ENCODE data around the gene RASGRF1.

Gene RASGRF1

DNA sequence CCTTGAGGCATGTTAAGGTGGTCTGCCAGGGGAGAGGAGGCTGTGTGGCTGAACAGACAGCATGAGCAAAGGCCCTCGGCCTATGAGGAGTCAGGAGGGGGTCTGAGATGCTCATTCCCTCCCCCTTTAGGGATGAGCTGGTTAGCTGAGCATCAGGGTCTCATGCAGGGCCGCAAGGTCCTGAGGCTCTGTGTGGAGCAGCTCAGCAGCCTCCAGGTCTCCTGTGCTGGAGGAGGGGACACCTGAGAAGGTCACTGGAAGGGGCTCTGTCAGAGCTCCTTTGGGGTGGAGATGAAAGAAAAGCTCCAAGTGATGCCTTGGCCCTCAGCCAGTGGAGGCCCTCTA lies 67.1 kb downstream of the RASGRF1 start:
- TF ChIP-seq, protein P1, sequence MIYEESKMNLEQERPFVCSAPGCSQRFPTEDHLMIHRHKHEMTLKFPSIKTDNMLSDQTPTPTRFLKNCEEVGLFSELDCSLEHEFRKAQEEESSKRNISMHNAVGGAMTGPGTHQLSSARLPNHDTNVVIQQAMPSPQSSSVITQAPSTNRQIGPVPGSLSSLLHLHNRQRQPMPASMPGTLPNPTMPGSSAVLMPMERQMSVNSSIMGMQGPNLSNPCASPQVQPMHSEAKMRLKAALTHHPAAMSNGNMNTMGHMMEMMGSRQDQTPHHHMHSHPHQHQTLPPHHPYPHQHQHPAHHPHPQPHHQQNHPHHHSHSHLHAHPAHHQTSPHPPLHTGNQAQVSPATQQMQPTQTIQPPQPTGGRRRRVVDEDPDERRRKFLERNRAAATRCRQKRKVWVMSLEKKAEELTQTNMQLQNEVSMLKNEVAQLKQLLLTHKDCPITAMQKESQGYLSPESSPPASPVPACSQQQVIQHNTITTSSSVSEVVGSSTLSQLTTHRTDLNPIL (CRISPR knock-in tag; IDR thresholded peaks at IDR 0.05; ENCODE audit: low read depth) = no peak
- TF ChIP-seq ZNF565 (CRISPR knock-in tag; conservative IDR thresholded peaks at IDR 0.05; ENCODE audit: low read depth) = no peak
- ATAC-seq = no peak

DNA sequence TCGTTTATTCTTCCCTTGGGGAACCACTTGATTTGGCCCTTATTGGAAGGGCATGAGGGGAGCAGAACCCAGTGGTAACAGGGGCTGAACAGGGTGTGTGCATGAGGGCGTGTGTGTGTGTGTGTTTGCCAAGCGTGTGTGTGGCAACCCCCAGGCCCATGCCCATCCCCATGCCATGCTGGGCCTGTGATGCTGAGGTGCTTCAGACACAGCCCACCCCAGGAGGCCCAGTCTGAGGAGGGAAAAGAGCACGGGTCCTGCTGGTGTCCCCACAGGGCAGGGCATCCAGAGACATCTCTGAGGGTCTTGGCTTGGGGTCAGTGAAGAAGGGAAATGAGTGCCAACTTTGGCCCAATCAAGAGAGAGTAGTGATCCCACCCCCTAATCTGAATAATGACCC lies 71.6 kb downstream of the RASGRF1 start:
- TF ChIP-seq BACH2 (CRISPR knock-in tag; IDR thresholded peaks at IDR 0.05; ENCODE audit: borderline replicate concordance) = no peak
- TF ChIP-seq, protein P2, sequence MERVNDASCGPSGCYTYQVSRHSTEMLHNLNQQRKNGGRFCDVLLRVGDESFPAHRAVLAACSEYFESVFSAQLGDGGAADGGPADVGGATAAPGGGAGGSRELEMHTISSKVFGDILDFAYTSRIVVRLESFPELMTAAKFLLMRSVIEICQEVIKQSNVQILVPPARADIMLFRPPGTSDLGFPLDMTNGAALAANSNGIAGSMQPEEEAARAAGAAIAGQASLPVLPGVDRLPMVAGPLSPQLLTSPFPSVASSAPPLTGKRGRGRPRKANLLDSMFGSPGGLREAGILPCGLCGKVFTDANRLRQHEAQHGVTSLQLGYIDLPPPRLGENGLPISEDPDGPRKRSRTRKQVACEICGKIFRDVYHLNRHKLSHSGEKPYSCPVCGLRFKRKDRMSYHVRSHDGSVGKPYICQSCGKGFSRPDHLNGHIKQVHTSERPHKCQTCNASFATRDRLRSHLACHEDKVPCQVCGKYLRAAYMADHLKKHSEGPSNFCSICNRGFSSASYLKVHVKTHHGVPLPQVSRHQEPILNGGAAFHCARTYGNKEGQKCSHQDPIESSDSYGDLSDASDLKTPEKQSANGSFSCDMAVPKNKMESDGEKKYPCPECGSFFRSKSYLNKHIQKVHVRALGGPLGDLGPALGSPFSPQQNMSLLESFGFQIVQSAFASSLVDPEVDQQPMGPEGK (CRISPR knock-in tag; IDR thresholded peaks at IDR 0.05; ENCODE audit: borderline replicate concordance) = no peak
- no peak for TF ChIP-seq ZNF565 (CRISPR knock-in tag; conservative IDR thresholded peaks at IDR 0.05; ENCODE audit: low read depth)
- TF ChIP-seq, protein P3, sequence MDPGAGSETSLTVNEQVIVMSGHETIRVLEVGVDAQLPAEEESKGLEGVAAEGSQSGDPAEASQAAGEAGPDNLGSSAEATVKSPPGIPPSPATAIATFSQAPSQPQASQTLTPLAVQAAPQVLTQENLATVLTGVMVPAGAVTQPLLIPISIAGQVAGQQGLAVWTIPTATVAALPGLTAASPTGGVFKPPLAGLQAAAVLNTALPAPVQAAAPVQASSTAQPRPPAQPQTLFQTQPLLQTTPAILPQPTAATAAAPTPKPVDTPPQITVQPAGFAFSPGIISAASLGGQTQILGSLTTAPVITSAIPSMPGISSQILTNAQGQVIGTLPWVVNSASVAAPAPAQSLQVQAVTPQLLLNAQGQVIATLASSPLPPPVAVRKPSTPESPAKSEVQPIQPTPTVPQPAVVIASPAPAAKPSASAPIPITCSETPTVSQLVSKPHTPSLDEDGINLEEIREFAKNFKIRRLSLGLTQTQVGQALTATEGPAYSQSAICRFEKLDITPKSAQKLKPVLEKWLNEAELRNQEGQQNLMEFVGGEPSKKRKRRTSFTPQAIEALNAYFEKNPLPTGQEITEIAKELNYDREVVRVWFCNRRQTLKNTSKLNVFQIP (CRISPR knock-in tag; IDR thresholded peaks at IDR 0.05; ENCODE audit: borderline replicate concordance, low read depth) = no peak
- TF ChIP-seq ZFP30 (CRISPR knock-in tag; IDR thresholded peaks at IDR 0.05) = no peak
- no peak for TF ChIP-seq GLIS3 (CRISPR knock-in tag; IDR thresholded peaks at IDR 0.05)
- TF ChIP-seq OSR1 (CRISPR knock-in tag; IDR thresholded peaks at IDR 0.05) = no peak
- no peak for TF ChIP-seq TOX (CRISPR knock-in tag; IDR thresholded peaks at IDR 0.05; ENCODE audit: borderline replicate concordance)
- TF ChIP-seq ARNTL (CRISPR knock-in tag; IDR thresholded peaks at IDR 0.05; ENCODE audit: borderline replicate concordance, low read depth) = no peak
- no peak for TF ChIP-seq ESRRG (CRISPR knock-in tag; IDR thresholded peaks at IDR 0.05)
- TF ChIP-seq ISL1 (CRISPR knock-in tag; IDR thresholded peaks at IDR 0.05) = no peak
- no peak for TF ChIP-seq CSDC2 (CRISPR knock-in tag; IDR thresholded peaks at IDR 0.05)
- TF ChIP-seq PPARA (CRISPR knock-in tag; IDR thresholded peaks at IDR 0.05; ENCODE audit: borderline replicate concordance) = no peak
- no peak for TF ChIP-seq TCF4 (CRISPR knock-in tag; IDR thresholded peaks at IDR 0.05; ENCODE audit: borderline replicate concordance)
- TF ChIP-seq, protein P1 (CRISPR knock-in tag; IDR thresholded peaks at IDR 0.05; ENCODE audit: low read depth) = no peak
- TF ChIP-seq RARB (CRISPR knock-in tag; IDR thresholded peaks at IDR 0.05) = no peak
- no peak for TF ChIP-seq ZC3H10 (CRISPR knock-in tag; IDR thresholded peaks at IDR 0.05)
- no peak for TF ChIP-seq ZFP3 (CRISPR knock-in tag; IDR thresholded peaks at IDR 0.05)
- no peak for ATAC-seq

DNA sequence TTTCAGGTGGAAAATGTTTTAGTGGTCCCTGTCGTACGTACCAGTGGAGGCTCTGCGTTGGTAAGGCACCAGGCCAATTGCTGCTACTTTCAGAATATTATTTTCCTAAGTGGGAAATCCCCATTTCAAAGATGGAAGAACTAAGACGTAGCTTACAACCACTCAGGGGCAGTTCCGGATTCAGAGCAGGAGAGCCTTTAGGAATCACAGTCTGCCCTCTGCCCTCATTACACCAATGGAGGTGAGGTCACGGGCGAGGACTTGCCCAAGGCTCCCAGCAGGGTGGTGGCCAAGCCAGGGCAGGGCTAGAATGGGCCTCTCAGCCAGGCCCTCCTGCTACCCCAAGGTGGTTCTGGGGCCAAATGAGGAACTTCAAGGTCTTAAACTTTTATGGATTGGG lies 72.6 kb downstream of the RASGRF1 start:
- no peak for TF ChIP-seq ZNF565 (CRISPR knock-in tag; conservative IDR thresholded peaks at IDR 0.05; ENCODE audit: low read depth)
- no peak for TF ChIP-seq ISL1 (CRISPR knock-in tag; IDR thresholded peaks at IDR 0.05)
- no peak for TF ChIP-seq CSDC2 (CRISPR knock-in tag; IDR thresholded peaks at IDR 0.05)
- TF ChIP-seq, protein P3 (CRISPR knock-in tag; IDR thresholded peaks at IDR 0.05; ENCODE audit: borderline replicate concordance, low read depth) = no peak
- TF ChIP-seq ZFP3 (CRISPR knock-in tag; IDR thresholded peaks at IDR 0.05) = no peak
- no peak for TF ChIP-seq ZNF70 (CRISPR knock-in tag; IDR thresholded peaks at IDR 0.05)
- TF ChIP-seq ZC3H10 (CRISPR knock-in tag; IDR thresholded peaks at IDR 0.05) = no peak
- no peak for TF ChIP-seq RARB (CRISPR knock-in tag; IDR thresholded peaks at IDR 0.05)
- no peak for TF ChIP-seq ESRRG (CRISPR knock-in tag; IDR thresholded peaks at IDR 0.05)
- TF ChIP-seq, protein P4, sequence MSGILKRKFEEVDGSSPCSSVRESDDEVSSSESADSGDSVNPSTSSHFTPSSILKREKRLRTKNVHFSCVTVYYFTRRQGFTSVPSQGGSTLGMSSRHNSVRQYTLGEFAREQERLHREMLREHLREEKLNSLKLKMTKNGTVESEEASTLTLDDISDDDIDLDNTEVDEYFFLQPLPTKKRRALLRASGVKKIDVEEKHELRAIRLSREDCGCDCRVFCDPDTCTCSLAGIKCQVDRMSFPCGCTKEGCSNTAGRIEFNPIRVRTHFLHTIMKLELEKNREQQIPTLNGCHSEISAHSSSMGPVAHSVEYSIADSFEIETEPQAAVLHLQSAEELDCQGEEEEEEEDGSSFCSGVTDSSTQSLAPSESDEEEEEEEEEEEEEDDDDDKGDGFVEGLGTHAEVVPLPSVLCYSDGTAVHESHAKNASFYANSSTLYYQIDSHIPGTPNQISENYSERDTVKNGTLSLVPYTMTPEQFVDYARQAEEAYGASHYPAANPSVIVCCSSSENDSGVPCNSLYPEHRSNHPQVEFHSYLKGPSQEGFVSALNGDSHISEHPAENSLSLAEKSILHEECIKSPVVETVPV (CRISPR knock-in tag; IDR thresholded peaks at IDR 0.05) = no peak
- TF ChIP-seq, protein P5, sequence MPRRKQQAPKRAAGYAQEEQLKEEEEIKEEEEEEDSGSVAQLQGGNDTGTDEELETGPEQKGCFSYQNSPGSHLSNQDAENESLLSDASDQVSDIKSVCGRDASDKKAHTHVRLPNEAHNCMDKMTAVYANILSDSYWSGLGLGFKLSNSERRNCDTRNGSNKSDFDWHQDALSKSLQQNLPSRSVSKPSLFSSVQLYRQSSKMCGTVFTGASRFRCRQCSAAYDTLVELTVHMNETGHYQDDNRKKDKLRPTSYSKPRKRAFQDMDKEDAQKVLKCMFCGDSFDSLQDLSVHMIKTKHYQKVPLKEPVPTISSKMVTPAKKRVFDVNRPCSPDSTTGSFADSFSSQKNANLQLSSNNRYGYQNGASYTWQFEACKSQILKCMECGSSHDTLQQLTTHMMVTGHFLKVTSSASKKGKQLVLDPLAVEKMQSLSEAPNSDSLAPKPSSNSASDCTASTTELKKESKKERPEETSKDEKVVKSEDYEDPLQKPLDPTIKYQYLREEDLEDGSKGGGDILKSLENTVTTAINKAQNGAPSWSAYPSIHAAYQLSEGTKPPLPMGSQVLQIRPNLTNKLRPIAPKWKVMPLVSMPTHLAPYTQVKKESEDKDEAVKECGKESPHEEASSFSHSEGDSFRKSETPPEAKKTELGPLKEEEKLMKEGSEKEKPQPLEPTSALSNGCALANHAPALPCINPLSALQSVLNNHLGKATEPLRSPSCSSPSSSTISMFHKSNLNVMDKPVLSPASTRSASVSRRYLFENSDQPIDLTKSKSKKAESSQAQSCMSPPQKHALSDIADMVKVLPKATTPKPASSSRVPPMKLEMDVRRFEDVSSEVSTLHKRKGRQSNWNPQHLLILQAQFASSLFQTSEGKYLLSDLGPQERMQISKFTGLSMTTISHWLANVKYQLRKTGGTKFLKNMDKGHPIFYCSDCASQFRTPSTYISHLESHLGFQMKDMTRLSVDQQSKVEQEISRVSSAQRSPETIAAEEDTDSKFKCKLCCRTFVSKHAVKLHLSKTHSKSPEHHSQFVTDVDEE (CRISPR knock-in tag; IDR thresholded peaks at IDR 0.05) = no peak
- no peak for TF ChIP-seq ARNTL (CRISPR knock-in tag; IDR thresholded peaks at IDR 0.05; ENCODE audit: borderline replicate concordance, low read depth)
- TF ChIP-seq, protein P2 (CRISPR knock-in tag; IDR thresholded peaks at IDR 0.05; ENCODE audit: borderline replicate concordance) = no peak
- TF ChIP-seq ZNF8 (CRISPR knock-in tag; IDR thresholded peaks at IDR 0.05) = no peak
- no peak for TF ChIP-seq GLIS3 (CRISPR knock-in tag; IDR thresholded peaks at IDR 0.05)
- TF ChIP-seq TOX (CRISPR knock-in tag; IDR thresholded peaks at IDR 0.05; ENCODE audit: borderline replicate concordance) = no peak
- TF ChIP-seq TCF4 (CRISPR knock-in tag; IDR thresholded peaks at IDR 0.05; ENCODE audit: borderline replicate concordance) = no peak
- ATAC-seq = no peak

Measured in SK-N-SH treated with all-trans-retinoic acid at 6 μM for 48 hours (cell line).